ENCODE measurements around the gene LPCAT3.

The LPCAT3 gene

GRCh38 chr12:6937481-6938352, 80.6 kb downstream of the LPCAT3 start:
- peak overlapping the region; percentile 91 for H3K27ac Mint-ChIP-seq
- H3K27me3 Mint-ChIP-seq (ENCODE audit: low read depth, poor library complexity): peaks cover 6% of the 10 kb centered on the region
- H3K4me1 Mint-ChIP-seq: peaks cover 58% of the 10 kb centered on the region
- peak overlapping the region; percentile 83 for H3K4me3 Mint-ChIP-seq
- no peaks in the 10 kb centered on the region for H3K9me3 Mint-ChIP-seq
- peak; percentile 90 for DNase-seq
- peak; percentile 87 for TF ChIP-seq CTCF (IDR thresholded peaks at IDR 0.05)
- peaks cover 64% of the 10 kb centered on the region for H3K36me3 Mint-ChIP-seq (ENCODE audit: low read depth)

- Mint-ChIP-seq H3K36me3 (ENCODE audit: low read depth) (peaks cover 67% of the 10 kb centered on the region), H3K27me3 (ENCODE audit: low read depth, poor library complexity) (peaks cover 6% of the 10 kb centered on the region), H3K4me3 (peak overlapping the region; percentile 57), H3K9me3 (no peaks in the 10 kb centered on the region), H3K4me1 (peaks cover 58% of the 10 kb centered on the region), H3K27ac (peak overlapping the region; percentile 96)
- DNase-seq: no peak
- no peak for TF ChIP-seq CTCF (IDR thresholded peaks at IDR 0.05)
These were observed 81.4 kb downstream of the LPCAT3 start for GRCh38 chr12:6936636-6937480.

DNA sequence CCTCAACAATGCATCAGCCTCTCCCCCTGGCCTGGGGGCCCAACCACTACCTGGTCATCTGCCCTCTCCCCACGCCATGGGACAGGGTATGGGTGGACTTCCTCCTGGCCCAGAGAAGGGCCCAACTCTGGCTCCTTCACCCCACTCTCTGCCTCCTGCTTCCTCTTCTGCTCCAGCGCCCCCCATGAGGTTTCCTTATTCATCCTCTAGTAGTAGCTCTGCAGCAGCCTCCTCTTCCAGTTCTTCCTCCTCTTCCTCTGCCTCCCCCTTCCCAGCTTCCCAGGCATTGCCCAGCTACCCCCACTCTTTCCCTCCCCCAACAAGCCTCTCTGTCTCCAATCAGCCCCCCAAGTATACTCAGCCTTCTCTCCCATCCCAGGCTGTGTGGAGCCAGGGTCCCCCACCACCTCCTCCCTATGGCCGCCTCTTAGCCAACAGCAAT, 82.1 kb downstream of the LPCAT3 start:
- no peak for TF ChIP-seq CTCF (IDR thresholded peaks at IDR 0.05)
- H3K9me3 Mint-ChIP-seq: no peaks in the 10 kb centered on the region
- H3K36me3 Mint-ChIP-seq (ENCODE audit: low read depth): peaks cover 64% of the 10 kb centered on the region
- peaks cover 6% of the 10 kb centered on the region for H3K27me3 Mint-ChIP-seq (ENCODE audit: low read depth, poor library complexity)
- DNase-seq: no peak
- peak overlapping the region; percentile 96 for H3K27ac Mint-ChIP-seq
- H3K4me3 Mint-ChIP-seq: peak overlapping the region; percentile 57
- peaks cover 57% of the 10 kb centered on the region for H3K4me1 Mint-ChIP-seq

DNA sequence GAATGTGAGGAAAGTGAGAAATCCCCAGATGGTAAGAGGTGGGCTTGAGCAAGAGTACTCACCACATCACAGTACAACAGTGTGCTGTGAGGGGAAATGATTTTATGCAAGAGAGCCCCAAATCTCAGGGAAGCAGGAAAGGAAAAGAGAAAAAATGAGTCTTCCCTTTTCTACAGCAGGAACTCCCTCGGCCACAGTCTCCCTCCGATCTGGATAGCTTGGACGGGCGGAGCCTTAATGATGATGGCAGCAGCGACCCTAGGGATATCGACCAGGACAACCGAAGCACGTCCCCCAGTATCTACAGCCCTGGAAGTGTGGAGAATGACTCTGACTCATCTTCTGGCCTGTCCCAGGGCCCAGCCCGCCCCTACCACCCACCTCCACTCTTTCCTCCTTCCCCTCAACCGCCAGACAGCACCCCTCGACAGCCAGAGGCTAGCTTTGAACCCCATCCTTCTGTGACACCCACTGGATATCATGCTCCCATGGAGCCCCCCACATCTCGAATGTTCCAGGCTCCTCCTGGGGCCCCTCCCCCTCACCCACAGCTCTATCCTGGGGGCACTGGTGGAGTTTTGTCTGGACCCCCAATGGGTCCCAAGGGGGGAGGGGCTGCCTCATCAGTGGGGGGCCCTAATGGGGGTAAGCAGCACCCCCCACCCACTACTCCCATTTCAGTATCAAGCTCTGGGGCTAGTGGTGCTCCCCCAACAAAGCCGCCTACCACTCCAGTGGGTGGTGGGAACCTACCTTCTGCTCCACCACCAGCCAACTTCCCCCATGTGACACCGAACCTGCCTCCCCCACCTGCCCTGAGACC, 82.7 kb downstream of the LPCAT3 start:
- TF ChIP-seq CTCF (IDR thresholded peaks at IDR 0.05): no peak
- Mint-ChIP-seq H3K4me3 (no peak overlapping the region), H3K27me3 (ENCODE audit: low read depth, poor library complexity) (peaks cover 6% of the 10 kb centered on the region), H3K4me1 (peaks cover 57% of the 10 kb centered on the region), H3K36me3 (ENCODE audit: low read depth) (peaks cover 62% of the 10 kb centered on the region), H3K27ac (peak overlapping the region; percentile 96), H3K9me3 (no peaks in the 10 kb centered on the region)
- no peak for DNase-seq

- Mint-ChIP-seq H3K4me3 (no peak overlapping the region), H3K36me3 (ENCODE audit: low read depth) (peaks cover 53% of the 10 kb centered on the region), H3K27ac (peak overlapping the region; percentile 90)
These were observed 84.2 kb downstream of the LPCAT3 start for GRCh38 chr12:6934110-6934509.

More at GRCh38 chr12:6934110-6934509, 84.2 kb downstream of the LPCAT3 start:
- H3K27me3 Mint-ChIP-seq (ENCODE audit: low read depth, poor library complexity): peaks cover 4% of the 10 kb centered on the region
- peaks cover 57% of the 10 kb centered on the region for H3K4me1 Mint-ChIP-seq
- TF ChIP-seq CTCF (IDR thresholded peaks at IDR 0.05): no peak
- no peaks in the 10 kb centered on the region for H3K9me3 Mint-ChIP-seq
- no peak for DNase-seq
